IMR-90 (cell line): ENCODE results near the gene FNDC3B. TPM values are rescaled to one million over a fixed set of nuclear protein-coding genes. Genes with fewer than 3 reads are reported as not detected.

Experiments used
- ATAC-seq: fragments of 200-7000 bp; cut with Tn5 transposase; 2 replicates; pipeline ENCODE4 v1.9.1; 2020; ENCODE audit warnings: low read depth, mild to moderate bottlenecking, moderate library complexity
- BruUV-seq: library from RNA; stranded (reverse); fragments of 400-500 nt; replicated peaks from 2 replicates; lab custom pipeline; 2021; lab: Mats Ljungman, UMichigan
- CTCF ChIA-PET: fragments of 300-600 bp; formaldehyde crosslinking; extraction: SDS; loops from one replicate; lab custom pipeline; 2021; ENCODE audit warnings: antibody characterized with exemption; lab: Yijun Ruan, JAX
- POLR2A ChIA-PET: fragments of 300-600 bp; sonication (Branson Sonifier 250); formaldehyde crosslinking; loops from one replicate; lab custom pipeline; 2022; ENCODE audit warnings: antibody characterized with exemption; ENCODE audit not compliant: unreplicated experiment; lab: Charles Lee
- DNase-seq: peaks from one replicate; pipeline ENCODE4 v3.0.0; 2013
- H2AFZ ChIP-seq: replicated peaks from 2 replicates; pipeline ENCODE3; 2013; ENCODE audit warnings: low read length, mild to moderate bottlenecking; ENCODE audit not compliant: poor library complexity
- H2AK5ac ChIP-seq: 2 replicates; pipeline ENCODE4 v1.6.1; 2013; ENCODE audit warnings: low read depth, low read length, inconsistent platforms
- H2AK9ac ChIP-seq: replicated peaks from 2 replicates; pipeline ENCODE3; 2013; ENCODE audit warnings: mild to moderate bottlenecking, low read depth, low read length, moderate library complexity; ENCODE audit not compliant: poor library complexity
- H2BK120ac ChIP-seq: 2 replicates; pipeline ENCODE4 v1.6.1; 2013; ENCODE audit warnings: low read depth, low read length, inconsistent platforms
- H2BK15ac ChIP-seq: 3 replicates; pipeline ENCODE4 v1.6.1; 2013; ENCODE audit warnings: low read depth, low read length, inconsistent platforms
- H2BK20ac ChIP-seq: 2 replicates; pipeline ENCODE4 v1.6.1; 2013; ENCODE audit warnings: low read depth, mild to moderate bottlenecking, inconsistent platforms, low read length, moderate library complexity
- H2BK5ac ChIP-seq: 2 replicates; pipeline ENCODE4 v1.6.1; 2013; ENCODE audit warnings: mild to moderate bottlenecking, low read depth, low read length, inconsistent platforms; ENCODE audit not compliant: poor library complexity, severe bottlenecking
- H3K14ac ChIP-seq: replicated peaks from 2 replicates; pipeline ENCODE4 v1.6.1; 2013; ENCODE audit warnings: low read depth, low read length, inconsistent platforms
- H3K18ac ChIP-seq: 2 replicates; pipeline ENCODE4 v1.6.1; 2013; ENCODE audit warnings: low read depth, low read length, control low read depth
- H3K23ac ChIP-seq: 2 replicates; pipeline ENCODE4 v1.6.1; 2013; ENCODE audit warnings: low read depth, low read length, inconsistent platforms
- H3K27ac ChIP-seq: 2 replicates; pipeline ENCODE4 v1.5.1; 2013; ENCODE audit warnings: mild to moderate bottlenecking, control low read depth, low read length; ENCODE audit not compliant: insufficient read depth
- H3K27me3 ChIP-seq: 2 replicates; pipeline ENCODE4 v1.6.1; 2013; ENCODE audit warnings: low read length; ENCODE audit not compliant: control insufficient read depth, insufficient read depth
- H3K36me3 ChIP-seq: 2 replicates; pipeline ENCODE4 v1.6.1; 2013; ENCODE audit warnings: low read length, mixed read lengths; ENCODE audit not compliant: control insufficient read depth, insufficient read depth
- H3K4ac ChIP-seq: 2 replicates; pipeline ENCODE4 v1.6.1; 2013; ENCODE audit warnings: low read depth, low read length, inconsistent platforms
- H3K4me1 ChIP-seq: 2 replicates; pipeline ENCODE4 v1.6.1; 2013; ENCODE audit warnings: low read length, mixed read lengths; ENCODE audit not compliant: control insufficient read depth, insufficient read depth
- H3K4me2 ChIP-seq: 2 replicates; pipeline ENCODE4 v1.6.1; 2013; ENCODE audit warnings: low read depth, mild to moderate bottlenecking, control low read depth, low read length, moderate library complexity
- H3K4me3 ChIP-seq: 2 replicates; pipeline ENCODE4 v1.5.1; 2013; ENCODE audit warnings: low read depth, mild to moderate bottlenecking, control low read depth, low read length, moderate library complexity; ENCODE audit not compliant: insufficient read depth
- H3K56ac ChIP-seq: 2 replicates; pipeline ENCODE4 v1.6.1; 2013; ENCODE audit warnings: low read length, inconsistent platforms; ENCODE audit not compliant: insufficient read depth; ENCODE audit errors: extremely low read depth
- H3K79me1 ChIP-seq, 2 experiments: 2 replicates each; pipeline ENCODE4 v1.6.1; 2013; ENCODE audit warnings: low read length in 2 of 2, inconsistent platforms in 1 of 2, low read depth in 1 of 2
- H3K9ac ChIP-seq: 2 replicates; pipeline ENCODE4 v1.6.1; 2013; ENCODE audit warnings: low read depth, low read length, control low read depth
- H3K9me1 ChIP-seq: 2 replicates; pipeline ENCODE4 v1.6.1; 2013; ENCODE audit warnings: low read length, inconsistent platforms; ENCODE audit not compliant: insufficient read depth
- H3K9me3 ChIP-seq: 2 replicates; pipeline ENCODE4 v1.6.1; 2013; ENCODE audit warnings: low read length; ENCODE audit not compliant: control insufficient read depth, insufficient read depth
- H4K20me1 ChIP-seq: 2 replicates; pipeline ENCODE4 v1.6.1; 2013; ENCODE audit warnings: low read length, inconsistent platforms; ENCODE audit not compliant: insufficient read depth
- H4K5ac ChIP-seq: 2 replicates; pipeline ENCODE4 v1.6.1; 2013; ENCODE audit warnings: mild to moderate bottlenecking, low read depth, low read length, control low read depth
- H4K8ac ChIP-seq, 2 experiments: 2 replicates each; pipeline ENCODE4 v1.6.1; 2013; ENCODE audit warnings: low read depth in 2 of 2, low read length in 2 of 2, control low read depth in 1 of 2, inconsistent platforms in 1 of 2
- H4K91ac ChIP-seq: 2 replicates; pipeline ENCODE4 v1.6.1; 2013; ENCODE audit warnings: low read depth, low read length, inconsistent platforms; ENCODE audit not compliant: insufficient read depth
- BHLHE40 ChIP-seq: fragments of 150-350 bp; IDR thresholded peaks from 2 replicates; pipeline ENCODE4 v1.6.1; 2016; ENCODE audit warnings: mild to moderate bottlenecking, low read depth, low read length
- CEBPB ChIP-seq: IDR thresholded peaks from 2 replicates; pipeline ENCODE4 v1.6.1; 2012; ENCODE audit warnings: low read depth, low read length, improper control_type of control experiment
- CHD1 ChIP-seq: IDR thresholded peaks from 2 replicates; pipeline ENCODE4 v1.6.1; 2012; ENCODE audit warnings: low read depth, low read length, improper control_type of control experiment
- FOS ChIP-seq: fragments of 150-350 bp; IDR thresholded peaks from 2 replicates; pipeline ENCODE4 v1.6.1; 2016; ENCODE audit warnings: low read depth, low read length
- MAFK ChIP-seq: IDR thresholded peaks from 2 replicates; pipeline ENCODE4 v1.6.1; 2012; ENCODE audit warnings: low read depth, low read length, improper control_type of control experiment
- MAZ ChIP-seq: IDR thresholded peaks from 2 replicates; pipeline ENCODE4 v1.6.1; 2012; ENCODE audit warnings: low read depth, mild to moderate bottlenecking, low read length, improper control_type of control experiment, moderate library complexity, borderline replicate concordance
- MXI1 ChIP-seq: IDR thresholded peaks from 2 replicates; pipeline ENCODE4 v1.6.1; 2012; ENCODE audit warnings: low read depth, mild to moderate bottlenecking, low read length, moderate library complexity, borderline replicate concordance
- NFE2L2 ChIP-seq: fragments of 150-350 bp; IDR thresholded peaks from 2 replicates; pipeline ENCODE4 v1.6.1; 2016; ENCODE audit warnings: low read depth, mild to moderate bottlenecking, low read length
- POLR2A ChIP-seq: IDR thresholded peaks from 2 replicates; pipeline ENCODE4 v1.6.1; 2012; ENCODE audit warnings: mild to moderate bottlenecking, low read depth, low read length
- RAD21 ChIP-seq: IDR thresholded peaks from 2 replicates; pipeline ENCODE4 v1.6.1; 2012; ENCODE audit warnings: low read length, improper control_type of control experiment
- RCOR1 ChIP-seq: IDR thresholded peaks from 2 replicates; pipeline ENCODE4 v1.6.1; 2012; ENCODE audit warnings: mild to moderate bottlenecking, low read length, improper control_type of control experiment; ENCODE audit not compliant: insufficient replicate concordance
- RFX5 ChIP-seq: IDR thresholded peaks from 2 replicates; pipeline ENCODE4 v1.8.0; 2012; ENCODE audit warnings: low read depth, mild to moderate bottlenecking, low read length, moderate library complexity
- SMC3 ChIP-seq: fragments of 150-350 bp; IDR thresholded peaks from 2 replicates; pipeline ENCODE4 v1.6.1; 2016; ENCODE audit warnings: low read depth, mild to moderate bottlenecking, antibody characterized with exemption, low read length, moderate library complexity
- WGBS, 2 experiments: methylation state at CpG; one replicate each; pipeline versions ENCODE4 v1.1.5 to v1.1.7; 2013; ENCODE audit warnings: missing lambda C conversion rate in 2 of 2; ENCODE audit not compliant: insufficient read length in 1 of 2; ENCODE audit errors: extremely low coverage in 2 of 2; 5-methylcytosine and 5-hydroxymethylcytosine counted together
- dilution Hi-C: fragments of 300-500 bp; cut with HindIII; formaldehyde crosslinking; loops from one replicate; pipeline ENCODE4 v1.14.3; 2018; ENCODE audit warnings: low sequenced_read_pairs; ENCODE audit not compliant: unreplicated experiment
- in situ Hi-C: fragments of 300-500 bp; cut with MboI; formaldehyde crosslinking; loops from 3 replicates; pipeline ENCODE4 v1.14.3; 2019; ENCODE audit warnings: low sequenced_read_pairs, inconsistent platforms, mixed read lengths
- intact Hi-C: fragments of 100-400 bp; cut with micrococcal nuclease; formaldehyde crosslinking; loops from 2 replicates; pipeline ENCODE4 v1.10.0; 2022
- polyA plus RNA-seq, 3 experiments: library from polyadenylated mRNA; depleted of rRNA; stranded (reverse); fragments of >200 nt; gene quantifications; 2 replicates each; pipeline ENCODE4 v1.2.3, GENCODE V29; 2012; ENCODE audit warnings: low replicate concordance in 1 of 3
- total RNA-seq: library from RNA; depleted of rRNA; stranded (reverse); fragments of >200 nt; gene quantifications from 2 replicates; pipeline ENCODE4 v1.2.3, GENCODE V29; 2012
- TF ChIP-seq, protein P1 (sequence below): fragments of 150-350 bp; IDR thresholded peaks from 2 replicates; pipeline ENCODE4 v1.6.1; 2017; ENCODE audit warnings: mild to moderate bottlenecking, antibody characterized with exemption, low read length, low read depth
- TF ChIP-seq, protein P2 (sequence below): conservative IDR thresholded peaks from 2 replicates; pipeline ENCODE4 v1.5.1; 2012; ENCODE audit warnings: mild to moderate bottlenecking, low read depth, low read length, improper control_type of control experiment
- TF ChIP-seq, protein P3 (sequence below): fragments of 150-350 bp; IDR thresholded peaks from 2 replicates; pipeline ENCODE4 v1.6.1; 2016; ENCODE audit warnings: low read depth, mild to moderate bottlenecking, low read length, moderate library complexity, borderline replicate concordance

Gene FNDC3B
- total and polyA plus RNA-seq, 2 of the 4 experiments (the other 2 are of a cell fraction) = 23.9 to 150 TPM

DNA sequence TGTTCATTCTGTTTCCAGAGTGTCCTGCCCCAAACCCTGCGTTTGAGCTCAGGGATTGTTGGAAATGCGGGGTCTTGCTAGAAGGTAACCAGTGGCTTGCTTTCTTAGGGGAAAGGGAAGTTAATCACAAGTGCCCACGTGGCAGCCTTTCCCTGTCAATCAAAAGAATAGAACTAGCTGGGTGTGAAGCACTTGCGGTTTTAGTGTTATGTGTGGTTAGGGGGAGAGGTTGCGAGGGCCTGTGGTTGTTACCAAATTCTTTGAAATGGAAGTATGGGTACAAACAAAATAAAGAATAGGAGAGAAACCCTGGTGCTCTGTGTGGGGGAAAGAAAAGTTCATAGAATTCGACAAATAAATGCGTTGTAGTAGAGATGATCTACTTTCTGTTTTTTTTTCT, 67.6 kb downstream of the FNDC3B start:
- no peak overlapping the region for H2BK20ac ChIP-seq
- ATAC-seq = no peak

More for the DNA sequence above, 67.6 kb downstream of the FNDC3B start:
- Histone ChIP-seq H4K5ac (no peak overlapping the region), H2BK120ac (no peak overlapping the region), H3K9me1 (peaks cover 36% of the 10 kb centered on the region), H3K23ac (no peak overlapping the region), H3K4me3 (no peak overlapping the region), H3K56ac (no peak overlapping the region), H4K20me1 (peaks cover 92% of the 10 kb centered on the region), H3K9me3 (no peaks in the 10 kb centered on the region), H4K8ac (no peak overlapping the region), H3K4me2 (no peak overlapping the region), H2AK9ac (no peak overlapping the region), H3K79me1 (peaks cover 26 to 83% of the 10 kb centered on the region in 2 experiments), H2AK5ac (no peak overlapping the region), H2BK15ac (no peak overlapping the region), H4K91ac (no peak overlapping the region), H2BK5ac (no peak overlapping the region), H3K27me3 (no peaks in the 10 kb centered on the region), H3K4ac (no peak overlapping the region), H3K27ac (no peak overlapping the region), H3K18ac (no peak overlapping the region), H3K4me1 (peaks cover 14% of the 10 kb centered on the region), H3K14ac (no peak overlapping the region), H2AFZ (no peak overlapping the region), H3K9ac (no peak overlapping the region), H3K36me3 (peaks cover 6% of the 10 kb centered on the region; the same call in 1 of the 2 replicates)
- dilution Hi-C loops (no loop called here), in situ Hi-C loops (no loop called here), intact Hi-C loops (no loop called here)
- TF ChIP-seq, protein P1, sequence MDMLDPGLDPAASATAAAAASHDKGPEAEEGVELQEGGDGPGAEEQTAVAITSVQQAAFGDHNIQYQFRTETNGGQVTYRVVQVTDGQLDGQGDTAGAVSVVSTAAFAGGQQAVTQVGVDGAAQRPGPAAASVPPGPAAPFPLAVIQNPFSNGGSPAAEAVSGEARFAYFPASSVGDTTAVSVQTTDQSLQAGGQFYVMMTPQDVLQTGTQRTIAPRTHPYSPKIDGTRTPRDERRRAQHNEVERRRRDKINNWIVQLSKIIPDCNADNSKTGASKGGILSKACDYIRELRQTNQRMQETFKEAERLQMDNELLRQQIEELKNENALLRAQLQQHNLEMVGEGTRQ = no peak
- TF ChIP-seq RFX5 = no peak
- TF ChIP-seq MAFK = no peak
- TF ChIP-seq, protein P2, sequence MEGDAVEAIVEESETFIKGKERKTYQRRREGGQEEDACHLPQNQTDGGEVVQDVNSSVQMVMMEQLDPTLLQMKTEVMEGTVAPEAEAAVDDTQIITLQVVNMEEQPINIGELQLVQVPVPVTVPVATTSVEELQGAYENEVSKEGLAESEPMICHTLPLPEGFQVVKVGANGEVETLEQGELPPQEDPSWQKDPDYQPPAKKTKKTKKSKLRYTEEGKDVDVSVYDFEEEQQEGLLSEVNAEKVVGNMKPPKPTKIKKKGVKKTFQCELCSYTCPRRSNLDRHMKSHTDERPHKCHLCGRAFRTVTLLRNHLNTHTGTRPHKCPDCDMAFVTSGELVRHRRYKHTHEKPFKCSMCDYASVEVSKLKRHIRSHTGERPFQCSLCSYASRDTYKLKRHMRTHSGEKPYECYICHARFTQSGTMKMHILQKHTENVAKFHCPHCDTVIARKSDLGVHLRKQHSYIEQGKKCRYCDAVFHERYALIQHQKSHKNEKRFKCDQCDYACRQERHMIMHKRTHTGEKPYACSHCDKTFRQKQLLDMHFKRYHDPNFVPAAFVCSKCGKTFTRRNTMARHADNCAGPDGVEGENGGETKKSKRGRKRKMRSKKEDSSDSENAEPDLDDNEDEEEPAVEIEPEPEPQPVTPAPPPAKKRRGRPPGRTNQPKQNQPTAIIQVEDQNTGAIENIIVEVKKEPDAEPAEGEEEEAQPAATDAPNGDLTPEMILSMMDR = no peak
- TF ChIP-seq MAZ = no peak
- no peak for TF ChIP-seq SMC3
- TF ChIP-seq MXI1 = no peak
- no peak for TF ChIP-seq CEBPB
- TF ChIP-seq POLR2A = no peak
- no peak for TF ChIP-seq NFE2L2
- TF ChIP-seq, protein P3, sequence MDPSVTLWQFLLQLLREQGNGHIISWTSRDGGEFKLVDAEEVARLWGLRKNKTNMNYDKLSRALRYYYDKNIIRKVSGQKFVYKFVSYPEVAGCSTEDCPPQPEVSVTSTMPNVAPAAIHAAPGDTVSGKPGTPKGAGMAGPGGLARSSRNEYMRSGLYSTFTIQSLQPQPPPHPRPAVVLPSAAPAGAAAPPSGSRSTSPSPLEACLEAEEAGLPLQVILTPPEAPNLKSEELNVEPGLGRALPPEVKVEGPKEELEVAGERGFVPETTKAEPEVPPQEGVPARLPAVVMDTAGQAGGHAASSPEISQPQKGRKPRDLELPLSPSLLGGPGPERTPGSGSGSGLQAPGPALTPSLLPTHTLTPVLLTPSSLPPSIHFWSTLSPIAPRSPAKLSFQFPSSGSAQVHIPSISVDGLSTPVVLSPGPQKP = no peak
- no peak for TF ChIP-seq RAD21
- TF ChIP-seq RCOR1 = no peak
- no peak for TF ChIP-seq CHD1
- no peak for TF ChIP-seq BHLHE40
- TF ChIP-seq FOS = no peak
- no peak for DNase-seq
- POLR2A ChIA-PET = interaction anchor here (0.6 kb wide), 1 partner anchor 67 kb away, joined by 4 read pairs; no protein-coding TSS in a partner anchor
- CTCF ChIA-PET = no interaction called here
- BruUV-seq = no TSS peak
- 100% methylated on average over 2 of the region's 7 CpGs; no CpG with 5 or more reads in 1 of the 2 experiments for WGBS, 2 experiments
